ENCODE data around the gene LCLAT1.

- TF ChIP-seq CTCF (conservative IDR thresholded peaks at IDR 0.05; ENCODE audit: low read length), result no peak
- TF ChIP-seq EZH2phosphoT487 (IDR thresholded peaks at IDR 0.05; ENCODE audit: borderline replicate concordance, low read depth, low read length), result no peak
Observed at GRCh38 chr2:30662268-30663131, 215.5 kb downstream of the LCLAT1 start.

Data from OCI-LY7 (cell line).